GM12892 (cell line): ENCODE results near the gene DPCD.
"Not testable (repeated sequence)": the region's sequence is repeated elsewhere in the genome, so short reads cannot be mapped to it uniquely, and the experiment has no call there.

Source experiments
- DNase-seq: peaks from one replicate; pipeline ENCODE4 v3.0.0; 2011; ENCODE audit not compliant: insufficient read length
- FAIRE-seq: peaks from 2 replicates; lab custom pipeline; 2011; peaks lifted over from hg19 to GRCh38; lab: Jason Lieb, UNC
- POLR2A ChIP-seq: IDR thresholded peaks from 2 replicates; pipeline ENCODE4 v1.6.1; 2011; ENCODE audit warnings: low read depth, low read length, control low read depth
- POLR2AphosphoS5 ChIP-seq: IDR thresholded peaks from 2 replicates; pipeline ENCODE4 v1.6.1; 2011; ENCODE audit warnings: low read depth, low read length, control low read depth
- TAF1 ChIP-seq: IDR thresholded peaks from 2 replicates; pipeline ENCODE4 v1.6.1; 2011; ENCODE audit warnings: low read depth, mild to moderate bottlenecking, control low read depth, low read length, borderline replicate concordance

DPCD gene

GRCh38 chr10:101618871-101619270 is 30.8 kb downstream of the DPCD start:
- TF ChIP-seq POLR2AphosphoS5 = no peak
- no peak for TF ChIP-seq POLR2A
- no peak for TF ChIP-seq TAF1
- DNase-seq = no peak

DNA sequence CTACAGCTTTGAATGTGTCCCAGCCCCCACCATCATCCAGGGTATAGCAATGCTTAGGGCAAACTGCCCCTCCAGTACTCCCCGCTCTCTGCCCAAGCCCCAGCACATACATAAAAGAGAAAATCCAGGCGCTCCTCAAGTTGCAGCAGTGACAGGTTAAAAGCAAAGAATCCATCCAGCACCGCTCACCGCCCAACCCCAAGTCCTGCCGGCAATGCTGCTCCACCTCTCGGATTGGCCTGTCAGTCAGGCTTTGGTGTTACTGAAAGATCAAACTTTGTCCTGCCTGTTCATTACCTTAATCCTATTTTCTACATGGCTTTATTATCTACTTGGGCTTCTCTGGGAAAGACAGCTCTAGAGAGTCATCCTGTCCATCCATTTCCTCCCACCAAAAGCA is 31.9 kb downstream of the DPCD start:
- FAIRE-seq (no peak), DNase-seq (no peak)
- TF ChIP-seq POLR2A (no peak), TAF1 (no peak), POLR2AphosphoS5 (no peak)

More at GRCh38 chr10:101618871-101619270, 30.8 kb downstream of the DPCD start:
- FAIRE-seq = no peak

- FAIRE-seq (no peak), DNase-seq (no peak)
- TF ChIP-seq POLR2AphosphoS5 = no peak
- TF ChIP-seq TAF1 = no peak
- no peak for TF ChIP-seq POLR2A
Observed at GRCh38 chr10:101623528-101623927, 35.4 kb downstream of the DPCD start.

DNA sequence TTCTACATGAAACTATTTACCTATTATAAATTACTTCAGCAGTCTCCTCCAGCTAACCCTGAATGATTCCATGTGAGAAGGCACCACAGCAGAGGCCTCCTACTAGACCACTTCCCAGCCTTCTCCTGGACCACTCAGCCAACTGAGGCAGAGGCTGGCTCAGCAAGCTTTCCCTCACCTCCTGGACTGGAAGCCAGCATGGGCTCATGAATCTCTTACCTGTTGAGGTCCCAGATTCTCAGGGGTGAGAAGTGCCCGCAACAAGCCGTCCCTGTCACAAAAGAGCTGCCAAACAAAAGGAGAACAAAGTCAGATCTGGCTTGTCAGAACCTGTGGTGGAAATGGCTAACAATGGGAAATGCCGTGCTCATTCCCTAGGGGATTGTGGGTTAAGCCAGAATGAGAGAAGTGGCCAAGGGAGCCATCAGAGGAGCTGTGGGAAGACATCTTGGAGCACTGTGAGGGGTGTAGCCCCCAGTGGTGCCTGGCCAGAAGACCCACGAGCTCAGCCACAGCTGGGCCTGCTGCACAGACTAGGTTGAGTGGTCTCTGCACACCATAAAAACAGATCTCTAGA is 36.5 kb downstream of the DPCD start:
- no peak for TF ChIP-seq POLR2AphosphoS5
- TF ChIP-seq POLR2A = no peak
- no peak for TF ChIP-seq TAF1
- DNase-seq = no peak
- FAIRE-seq = no peak

DNA sequence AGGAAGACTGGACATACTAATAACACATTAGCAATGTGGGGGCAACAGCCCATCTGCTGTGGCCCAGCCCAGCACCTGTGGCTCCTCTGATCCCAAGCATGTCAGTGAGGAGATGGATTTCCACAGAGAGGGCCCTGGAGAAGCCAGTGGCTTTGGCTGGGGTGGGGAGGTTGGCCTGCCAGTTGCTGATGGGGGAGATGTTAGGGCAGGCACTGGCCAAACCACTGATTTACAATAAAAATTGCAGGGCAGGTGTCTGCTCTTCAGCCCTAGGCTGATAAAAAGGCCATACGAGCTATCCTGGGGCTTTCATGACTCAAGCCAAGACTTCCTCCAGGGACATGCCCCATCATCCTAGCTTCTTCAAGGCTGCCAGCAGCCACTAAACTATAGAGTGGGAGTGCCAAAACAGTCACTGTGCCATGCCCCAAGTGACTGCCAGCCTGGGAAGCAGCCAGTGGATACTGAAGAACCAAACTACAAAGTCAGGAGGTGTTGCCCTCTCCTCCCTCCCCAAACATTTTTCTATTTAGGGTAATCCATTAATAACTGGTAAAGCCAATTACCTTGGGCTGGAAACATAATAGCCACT is 37.8 kb downstream of the DPCD start:
- TF ChIP-seq TAF1 = no peak
- no peak for TF ChIP-seq POLR2A
- no peak for TF ChIP-seq POLR2AphosphoS5
- no peak for FAIRE-seq
- no peak for DNase-seq

DNA sequence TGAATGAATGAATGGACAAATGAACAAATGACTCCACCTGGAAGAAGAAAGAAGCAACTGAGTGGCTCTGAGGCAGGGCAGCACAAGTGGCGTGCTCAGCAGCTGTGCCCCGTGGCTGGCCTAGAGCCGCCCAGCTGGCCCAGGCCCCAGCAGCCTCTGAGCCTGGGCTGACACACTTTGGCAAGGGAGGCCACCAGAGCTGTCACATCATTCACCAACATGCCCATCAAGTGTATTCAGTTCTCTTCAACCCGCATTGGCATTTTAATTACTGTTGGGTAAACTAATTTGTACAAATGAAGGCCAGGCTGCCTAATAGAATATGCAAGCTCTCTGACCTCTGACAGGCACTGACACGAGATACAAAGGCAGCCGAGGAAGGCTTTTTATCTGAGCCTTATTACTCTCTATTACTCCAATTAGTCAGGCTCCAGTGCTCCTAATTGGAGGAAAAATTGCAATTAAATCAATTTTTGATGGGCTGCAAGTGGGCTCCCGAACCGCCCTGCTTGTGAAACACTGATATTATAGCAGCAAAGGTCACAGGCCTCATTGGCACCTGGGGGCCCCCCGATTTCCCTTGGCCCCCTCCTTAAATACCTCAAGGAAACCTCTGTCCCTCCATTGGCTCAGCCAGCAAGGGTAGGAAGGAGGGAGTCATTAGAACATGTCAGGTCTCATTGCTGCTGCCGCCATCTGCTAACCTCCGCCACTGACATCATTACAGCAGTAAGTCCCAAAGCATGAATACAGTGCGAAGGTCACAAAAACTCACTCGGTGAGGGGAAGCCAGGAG is 41.9 kb downstream of the DPCD start:
- TF ChIP-seq POLR2AphosphoS5 (no peak), POLR2A (no peak), TAF1 (no peak)
- DNase-seq (no peak), FAIRE-seq (no peak)

DNA sequence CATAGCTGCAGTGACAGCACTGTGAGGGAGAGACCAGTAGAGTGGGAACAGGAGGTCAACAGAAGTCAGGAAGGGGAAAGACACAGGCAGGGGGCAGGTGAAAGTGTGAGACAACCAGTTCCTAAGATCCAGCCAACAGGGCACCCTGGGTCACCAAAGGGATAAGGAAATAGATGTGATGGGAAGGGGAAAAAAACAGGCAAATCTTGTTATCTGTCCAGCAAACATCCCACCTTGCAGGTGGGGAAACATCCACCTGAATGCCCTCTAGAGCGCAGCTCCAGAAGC is 42.5 kb downstream of the DPCD start:
- no peak for TF ChIP-seq POLR2AphosphoS5
- no peak for TF ChIP-seq POLR2A
- TF ChIP-seq TAF1 = no peak
- FAIRE-seq = no peak
- no peak for DNase-seq

DNA sequence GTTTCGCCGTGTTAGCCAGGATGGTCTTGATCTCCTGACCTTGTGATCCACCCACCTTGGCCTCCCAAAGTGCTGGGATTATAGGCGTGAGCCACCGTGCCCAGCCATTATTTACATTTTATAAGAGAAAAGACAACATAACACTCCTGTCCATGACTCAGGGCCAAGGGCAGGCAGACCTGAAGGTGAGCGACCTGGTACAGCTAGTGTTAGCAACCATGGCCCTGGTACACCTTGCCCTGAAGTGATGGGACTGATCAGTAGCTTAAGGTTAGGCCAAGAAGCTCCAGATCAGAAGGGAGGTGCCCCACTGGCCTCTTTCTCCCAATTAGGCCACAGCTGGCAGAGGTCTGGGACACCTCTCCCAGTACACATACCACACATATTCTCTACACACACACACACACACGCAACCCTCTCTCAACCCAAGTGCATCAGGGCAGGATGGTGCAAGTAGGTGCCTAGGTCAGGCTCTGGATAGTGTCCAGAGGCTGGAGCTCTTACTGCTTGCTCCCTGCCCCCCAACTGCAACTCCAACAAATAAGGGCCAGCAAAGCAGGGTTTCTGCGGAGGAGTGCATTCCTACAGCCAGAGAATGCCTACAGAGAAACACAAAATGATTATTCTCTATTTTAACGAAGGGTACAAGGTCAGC is 43.8 kb downstream of the DPCD start:
- FAIRE-seq = no peak
- no peak for TF ChIP-seq POLR2A
- no peak for TF ChIP-seq POLR2AphosphoS5
- TF ChIP-seq TAF1 = no peak
- DNase-seq = no peak

DNA sequence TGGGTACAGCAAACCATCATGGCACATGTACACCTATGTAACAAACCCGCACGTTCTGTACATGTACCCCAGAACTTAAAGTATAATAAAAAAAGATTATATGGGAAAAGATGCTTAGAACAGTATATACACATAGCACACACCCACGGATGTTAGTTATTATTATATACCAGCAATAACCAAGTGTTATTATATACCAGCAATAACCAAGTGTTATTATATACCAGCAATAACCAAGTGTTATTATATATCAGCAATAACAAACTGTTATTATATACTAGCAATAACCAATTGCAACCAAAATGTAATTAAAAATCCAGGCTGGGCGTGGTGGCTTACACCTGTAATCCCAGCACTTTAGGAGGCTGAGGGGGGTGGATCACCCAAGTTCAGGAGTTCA is 45.4 kb downstream of the DPCD start:
- DNase-seq, FAIRE-seq: not testable (repeated sequence)

DNA sequence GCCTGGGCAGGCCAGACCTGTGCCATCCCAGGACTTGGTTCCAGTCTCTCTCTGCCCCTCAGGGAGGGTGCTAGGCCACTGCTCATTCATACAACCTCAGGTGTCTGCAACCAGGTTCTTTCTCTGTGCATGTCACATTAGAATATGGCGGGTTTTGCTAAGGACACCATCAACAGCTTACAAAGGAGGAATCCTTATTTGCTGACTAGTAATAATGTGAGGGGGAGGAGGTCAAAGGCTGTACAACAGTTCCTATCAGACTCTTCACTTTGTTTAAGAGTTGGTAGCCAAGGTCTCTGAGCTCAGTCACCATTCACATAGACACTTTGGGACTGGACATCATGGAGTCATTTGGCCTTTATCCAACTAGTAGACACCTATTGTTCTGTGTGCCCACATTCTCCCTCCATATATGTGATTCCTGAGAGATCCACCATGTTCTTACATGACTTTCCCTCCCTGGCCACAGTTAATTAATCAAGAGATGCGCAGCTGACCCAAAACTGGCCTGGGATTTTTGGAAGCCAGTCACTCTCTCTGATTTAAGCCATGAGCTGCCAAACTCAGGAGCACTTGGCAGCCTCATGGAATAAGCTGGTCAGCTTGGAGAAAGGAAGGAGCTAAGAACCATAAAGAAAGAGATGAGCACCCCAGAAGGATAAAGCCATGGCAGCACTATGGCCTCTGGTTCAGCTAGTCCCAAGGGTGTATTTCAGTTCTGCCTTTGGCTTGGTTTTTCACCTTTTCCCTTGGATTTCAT is 51.2 kb downstream of the DPCD start:
- FAIRE-seq (no peak), DNase-seq (no peak)
- TF ChIP-seq POLR2A = no peak
- TF ChIP-seq POLR2AphosphoS5 = no peak
- TF ChIP-seq TAF1 = no peak

DNA sequence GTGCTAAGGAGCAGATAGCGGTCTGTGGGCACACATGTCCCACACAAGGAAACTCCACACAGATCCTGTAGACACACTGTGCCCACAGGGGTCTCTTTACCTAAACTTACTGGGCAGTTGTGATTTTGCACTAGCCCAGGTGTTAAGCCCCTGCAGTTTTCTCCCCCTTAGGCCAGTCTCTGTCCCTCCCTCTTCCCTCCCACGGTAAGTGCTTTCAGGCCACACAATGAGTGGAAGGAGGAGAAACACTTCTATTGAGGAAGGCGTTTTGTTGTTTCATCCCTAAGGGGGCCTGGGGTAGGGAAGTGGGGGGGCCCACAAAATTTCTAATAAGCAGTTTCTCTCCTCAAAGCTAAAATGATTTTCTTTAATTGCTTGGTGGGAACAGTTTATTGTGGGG is 55.4 kb downstream of the DPCD start:
- no peak for DNase-seq
- TF ChIP-seq TAF1 (no peak), POLR2AphosphoS5 (no peak), POLR2A (no peak)
- no peak for FAIRE-seq
